NCI-H2227 (cell line): ENCODE measurements around the gene BPI.
A peak's percentile ranks its signal among the peaks of the same experiment; 100 is the strongest.
"Not testable (repeated sequence)": the region's sequence is repeated elsewhere in the genome, so short reads cannot be mapped to it uniquely, and the experiment has no call there.

Experiments
- DNase-seq: peaks from one replicate; lab custom pipeline; 2025; ENCODE audit not compliant: unreplicated experiment; lab: John Stamatoyannopoulos, UW

Gene BPI

GRCh38 chr20:38355161-38356012, 51.4 kb downstream of the BPI start:
- DNase-seq = no peak

- DNase-seq = no peak
Measured at GRCh38 chr20:38357653-38358207, 53.8 kb downstream of the BPI start.

- DNase-seq = no peak
Measured at GRCh38 chr20:38358556-38358955, 54.6 kb downstream of the BPI start.

DNA sequence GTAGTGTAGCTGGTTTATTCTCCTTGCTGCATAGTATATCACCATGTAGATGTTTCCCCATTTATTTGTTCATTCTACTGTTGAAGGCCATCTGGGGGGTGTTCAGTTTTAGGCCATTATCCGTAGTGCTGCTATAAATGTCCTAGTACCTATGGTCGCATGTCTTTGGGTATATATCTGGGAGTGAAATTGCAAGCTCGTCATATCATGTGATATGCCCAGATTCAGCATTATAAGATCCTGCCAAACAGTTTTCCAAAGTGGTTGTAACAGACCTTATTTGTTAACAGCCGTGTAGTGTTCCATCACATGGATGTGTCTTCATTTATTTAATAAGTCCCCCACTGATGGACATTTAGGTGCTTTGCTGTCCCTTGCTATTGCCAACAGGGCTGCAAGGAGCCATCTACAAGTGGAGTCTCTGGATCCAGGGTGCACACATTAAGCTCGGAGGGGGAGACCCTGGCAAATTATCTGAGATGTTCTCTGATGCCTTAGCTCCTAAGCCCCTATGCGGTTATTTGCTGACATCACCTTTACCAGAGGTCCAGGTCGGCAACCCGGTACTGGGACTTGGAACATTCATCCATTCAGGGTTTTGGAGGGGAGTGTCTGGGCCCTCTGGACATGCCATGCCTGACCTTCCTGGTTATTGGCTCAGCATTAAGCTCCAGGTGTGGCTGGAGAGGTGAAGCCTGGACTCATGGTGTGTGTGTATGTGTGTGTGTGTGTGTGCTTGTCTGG, 59.2 kb downstream of the BPI start:
- DNase-seq = no peak

DNA sequence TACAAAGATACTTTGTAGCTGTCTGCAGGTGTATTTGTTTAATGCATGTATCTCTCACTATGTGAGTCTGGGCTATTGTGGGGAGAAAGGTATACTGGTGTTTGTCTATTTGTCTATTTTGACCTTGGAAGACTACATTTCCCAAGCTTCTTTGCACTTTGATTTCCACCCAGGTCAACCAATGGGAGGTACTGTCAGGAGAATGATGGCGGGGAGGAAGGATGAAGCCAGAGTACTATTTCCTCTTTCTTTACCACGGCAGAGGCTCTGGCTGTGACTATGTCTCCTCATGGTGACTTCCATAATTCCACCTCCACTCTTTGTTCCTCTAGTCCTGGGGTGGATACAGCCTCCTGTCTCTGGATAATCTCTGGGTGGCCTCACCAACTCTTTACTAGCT, 65.4 kb downstream of the BPI start:
- peak; percentile 46 for DNase-seq

GRCh38 chr20:38372806-38373205, 68.8 kb downstream of the BPI start:
- DNase-seq = no peak

- DNase-seq = no peak
Measured at GRCh38 chr20:38373231-38373867, 69.4 kb downstream of the BPI start.

DNA sequence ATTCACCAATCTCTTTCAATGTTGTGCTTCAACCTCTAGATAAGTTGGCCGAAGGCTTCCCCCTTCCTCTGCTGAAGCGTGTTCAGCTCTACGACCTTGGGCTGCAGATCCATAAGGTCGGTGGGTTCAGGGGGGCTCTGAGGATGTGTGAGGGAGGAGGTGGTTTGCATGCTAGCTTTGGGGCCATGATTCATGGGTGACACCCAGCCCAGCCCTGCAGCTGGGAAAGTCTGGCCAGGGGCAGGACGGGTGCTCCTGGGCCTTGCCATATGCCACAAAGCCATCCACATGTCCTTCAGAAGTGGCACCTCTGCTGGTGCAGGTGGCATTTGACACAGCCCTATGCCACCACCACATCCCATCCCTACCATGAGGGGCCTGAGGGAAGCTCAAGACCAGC, 69.9 kb downstream of the BPI start:
- no peak for DNase-seq

- DNase-seq = no peak
Measured at GRCh38 chr20:38377039-38377685, 73.2 kb downstream of the BPI start.

DNA sequence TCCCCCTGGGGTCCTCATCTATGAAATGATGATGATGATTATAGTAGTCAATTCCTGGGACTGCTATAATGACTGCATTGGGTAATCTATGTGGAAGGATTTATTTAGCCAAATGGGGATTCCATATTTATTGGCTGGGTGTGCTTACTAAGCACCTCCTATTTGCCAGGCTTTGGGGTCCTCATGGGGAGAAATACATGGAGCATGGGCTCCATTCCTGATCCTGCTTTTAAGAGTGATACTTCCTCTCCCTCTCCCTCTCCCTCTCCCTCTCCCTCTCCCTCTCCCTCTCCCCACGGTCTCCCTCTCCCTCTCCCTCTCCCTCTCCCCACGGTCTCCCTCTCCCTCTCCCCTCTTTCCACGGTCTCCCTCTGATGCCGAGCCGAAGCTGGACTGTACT, 73.9 kb downstream of the BPI start:
- not testable (repeated sequence) for DNase-seq

GRCh38 chr20:38383147-38383546, 79.2 kb downstream of the BPI start:
- DNase-seq = no peak

DNA sequence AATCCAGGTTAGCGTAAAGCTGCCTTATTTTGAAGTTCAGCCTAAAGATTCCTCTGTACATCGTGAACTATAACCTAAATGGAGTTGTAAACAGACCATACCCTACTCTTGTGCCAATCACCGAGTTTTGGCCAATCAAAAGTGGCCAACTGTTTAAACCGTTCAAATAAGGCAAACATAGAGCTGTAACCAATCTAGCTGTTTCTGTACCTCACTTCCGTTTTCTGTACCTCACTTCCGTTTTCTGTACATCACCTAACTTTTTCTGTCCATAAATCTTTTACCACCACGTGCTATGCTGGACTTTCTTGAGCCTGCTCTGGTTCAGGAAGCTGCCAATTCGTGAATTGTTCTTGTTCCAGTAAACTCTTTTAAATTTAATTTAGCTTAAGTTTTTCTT, 82.0 kb downstream of the BPI start:
- no peak for DNase-seq

- no peak for DNase-seq
Measured at GRCh38 chr20:38386851-38387250, 82.9 kb downstream of the BPI start.
